HG03025 (cell line): ENCODE data around the gene AFF3.
"Not testable (repeated sequence)": the region's sequence is repeated elsewhere in the genome, so short reads cannot be mapped to it uniquely, and the experiment has no call there.

Source experiments
- ATAC-seq: cut with Tn5 transposase; IDR thresholded peaks from one replicate; pipeline ENCODE4 v1.9.1; 2021; ENCODE audit warnings: mild to moderate bottlenecking, moderate library complexity; ENCODE audit not compliant: unreplicated experiment, low FRiP score

The AFF3 gene

DNA sequence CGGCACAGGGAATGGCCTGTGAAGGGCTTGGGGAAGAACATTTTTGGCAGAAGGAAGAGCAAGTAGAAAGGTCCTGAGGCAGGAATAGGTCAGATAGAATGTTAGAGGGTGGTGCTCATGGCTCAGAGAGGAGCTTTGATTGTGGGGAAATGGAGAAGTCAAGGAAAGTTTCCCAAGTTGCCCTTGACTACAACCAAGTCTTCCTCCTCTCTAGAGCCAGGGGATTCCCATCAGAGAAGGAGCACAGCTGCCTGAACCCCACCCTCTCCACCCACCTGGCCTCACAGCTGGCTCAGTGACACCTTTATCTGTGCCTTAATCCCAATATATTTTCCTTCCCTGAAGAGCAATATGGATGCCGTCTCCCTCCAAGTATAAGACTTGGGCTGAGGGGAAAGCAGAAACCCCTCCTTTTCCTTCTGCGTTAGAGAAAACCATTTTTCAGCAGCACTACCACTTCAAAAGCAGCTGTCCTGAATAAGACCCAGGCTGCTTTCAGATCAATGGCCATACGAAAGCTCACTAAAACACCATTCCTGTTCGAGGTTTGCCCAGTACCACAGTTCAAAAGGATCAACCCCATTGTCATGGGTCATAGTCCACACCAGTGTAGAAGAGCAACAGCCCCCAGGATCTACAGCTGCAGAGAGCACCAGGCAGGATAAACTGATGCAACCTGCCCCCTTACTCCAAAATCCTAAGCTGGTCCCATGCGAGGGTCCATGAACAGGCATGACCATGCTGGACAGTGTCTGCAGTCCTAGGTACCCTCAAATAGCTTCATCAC is 199.6 kb downstream of the AFF3 start:
- no peak for ATAC-seq

DNA sequence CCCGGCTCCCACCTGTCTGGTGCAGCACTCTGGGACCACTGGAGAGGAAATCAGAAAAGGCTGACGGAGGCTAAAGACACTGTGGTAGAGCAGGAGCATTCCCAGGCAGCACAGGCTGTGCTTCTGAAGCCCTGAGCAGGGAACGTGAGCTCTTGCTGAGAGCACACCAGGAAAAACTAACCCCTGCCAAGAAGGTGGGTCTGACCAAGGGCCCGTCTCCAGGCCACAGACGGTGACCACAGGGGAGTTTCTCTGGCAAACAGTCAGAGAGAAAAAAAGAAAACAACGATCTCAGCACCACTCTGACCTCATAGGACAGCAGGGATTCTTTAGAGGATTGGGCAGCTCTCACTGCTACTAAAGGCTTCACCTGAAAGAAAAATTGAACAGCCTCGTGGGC is 201.4 kb downstream of the AFF3 start:
- ATAC-seq: no peak

DNA sequence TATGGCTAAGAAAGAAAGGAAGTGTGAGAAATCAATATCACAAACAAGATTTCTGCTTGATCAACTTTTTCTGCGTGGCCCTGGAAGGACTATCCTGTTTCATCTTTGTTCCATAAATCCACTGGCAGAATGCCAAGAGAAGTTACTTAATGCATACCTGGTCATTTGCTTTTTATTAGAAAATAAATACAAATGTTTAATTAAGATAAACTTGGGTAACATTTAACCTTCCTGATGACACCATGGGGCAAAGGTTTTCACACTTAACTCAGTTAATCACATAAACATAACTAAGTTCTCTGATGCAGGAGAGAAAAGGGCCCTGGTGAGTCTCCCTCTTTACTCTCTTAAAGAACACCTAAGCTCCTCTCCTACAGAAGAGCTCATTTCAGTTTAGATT is 203.3 kb downstream of the AFF3 start:
- no peak for ATAC-seq

DNA sequence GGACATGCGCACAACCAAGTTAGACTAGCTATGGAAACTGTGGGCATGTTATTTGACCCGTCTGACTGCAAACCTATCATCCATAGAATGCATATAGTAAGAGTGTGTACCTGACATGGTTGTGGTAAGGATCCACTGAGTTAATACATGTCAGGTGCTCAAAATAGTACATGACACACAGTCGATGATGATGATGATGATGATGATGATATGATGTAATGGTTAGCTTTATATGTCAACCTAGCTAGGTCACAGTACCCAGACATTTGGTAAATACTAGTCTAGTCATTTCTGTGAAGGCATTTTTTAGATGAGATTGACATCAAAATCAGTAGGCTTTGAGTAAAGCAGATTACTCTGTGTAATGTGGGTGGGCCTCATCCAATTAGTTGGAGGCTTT is 204.1 kb downstream of the AFF3 start:
- ATAC-seq: no peak

DNA sequence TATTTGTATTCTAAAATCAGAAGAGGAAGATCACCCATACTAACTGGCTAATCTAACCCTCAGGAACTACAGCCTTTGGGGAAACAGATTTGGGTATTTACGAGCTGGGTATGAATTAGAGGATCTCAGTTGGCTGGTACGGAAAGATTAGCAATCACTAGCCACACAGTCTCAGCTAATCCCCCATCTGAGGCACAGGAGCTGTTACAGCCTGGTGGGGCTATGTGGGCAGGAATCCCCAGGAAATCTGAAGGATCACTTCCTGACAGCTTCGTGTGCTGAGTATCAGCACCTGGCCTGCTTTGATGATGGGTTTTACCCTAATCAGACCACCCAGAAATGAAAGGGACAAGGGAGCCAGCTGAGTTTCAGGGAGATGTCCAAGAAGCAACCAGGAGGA is 206.3 kb downstream of the AFF3 start:
- ATAC-seq: no peak

DNA sequence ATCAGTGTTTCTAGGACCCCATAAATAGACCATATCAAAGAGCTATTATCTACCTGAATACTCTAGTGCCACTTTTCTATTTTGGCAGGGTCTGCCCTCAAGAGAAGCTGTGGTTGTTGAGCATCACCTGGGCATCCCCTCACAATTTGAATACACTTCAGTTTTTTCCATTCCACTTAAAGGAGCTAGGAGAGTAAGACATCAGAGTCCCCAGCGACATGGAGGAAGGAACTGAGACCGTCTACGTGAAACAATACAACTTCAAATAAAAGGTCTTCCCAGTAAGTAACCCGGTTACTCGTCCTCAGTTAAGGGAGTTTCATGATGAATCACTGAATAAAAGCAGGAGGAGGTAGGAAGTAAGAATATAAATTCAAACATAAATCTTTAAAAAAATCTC is 206.7 kb downstream of the AFF3 start:
- ATAC-seq: no peak

DNA sequence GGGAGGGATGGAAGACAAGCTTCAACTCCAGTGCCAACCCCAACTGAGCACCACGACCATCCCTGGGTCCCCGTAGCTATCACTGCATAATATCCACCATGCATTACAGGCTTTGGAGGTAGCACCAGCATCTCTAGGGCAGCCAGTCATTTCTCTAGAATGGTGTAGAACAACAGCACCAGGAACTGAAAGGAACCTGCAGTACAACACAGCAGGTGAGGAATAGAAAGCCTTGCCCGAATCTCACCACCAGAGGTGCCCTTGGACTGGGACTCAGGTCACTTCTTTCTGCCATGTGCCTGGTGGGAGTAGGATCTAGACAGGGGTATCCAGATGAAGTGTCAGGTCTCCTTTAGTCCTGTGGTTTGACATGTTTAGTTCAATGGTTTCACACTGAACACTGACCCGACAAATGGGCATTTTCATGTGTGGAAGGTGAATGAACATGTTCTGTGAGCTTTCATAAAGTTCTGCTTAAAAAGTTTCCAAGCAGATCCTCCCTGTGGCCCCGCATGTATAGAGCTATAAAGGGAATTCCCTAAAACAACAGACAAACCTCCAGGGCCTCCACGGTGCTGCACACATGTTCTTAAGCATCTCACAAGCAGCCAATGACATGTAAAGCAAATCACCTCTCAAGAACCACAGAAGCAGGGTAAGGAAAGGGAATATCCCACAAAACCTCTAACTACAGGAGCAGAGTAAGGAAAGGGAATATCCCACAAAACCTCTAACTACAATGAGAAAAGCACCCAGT is 208.3 kb downstream of the AFF3 start:
- no peak for ATAC-seq

DNA sequence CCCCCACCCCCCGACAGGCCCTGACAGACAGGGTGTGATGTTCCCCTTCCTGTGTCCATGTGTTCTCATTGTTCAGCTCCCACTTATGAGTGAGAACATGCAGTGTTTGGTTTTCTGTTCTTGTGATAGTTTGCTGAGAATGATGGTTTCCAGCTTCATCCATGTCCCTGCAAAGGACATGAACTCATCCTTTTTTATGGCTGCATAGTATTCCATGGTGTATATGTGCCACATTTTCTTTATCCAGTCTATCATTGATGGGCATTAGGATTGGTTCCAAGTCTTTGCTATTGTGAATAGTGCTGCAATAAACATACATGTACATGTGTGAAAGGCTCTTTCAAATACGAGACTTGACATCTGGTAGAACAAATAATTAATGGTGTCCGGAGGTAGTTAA is 208.9 kb downstream of the AFF3 start:
- not testable (repeated sequence) for ATAC-seq

DNA sequence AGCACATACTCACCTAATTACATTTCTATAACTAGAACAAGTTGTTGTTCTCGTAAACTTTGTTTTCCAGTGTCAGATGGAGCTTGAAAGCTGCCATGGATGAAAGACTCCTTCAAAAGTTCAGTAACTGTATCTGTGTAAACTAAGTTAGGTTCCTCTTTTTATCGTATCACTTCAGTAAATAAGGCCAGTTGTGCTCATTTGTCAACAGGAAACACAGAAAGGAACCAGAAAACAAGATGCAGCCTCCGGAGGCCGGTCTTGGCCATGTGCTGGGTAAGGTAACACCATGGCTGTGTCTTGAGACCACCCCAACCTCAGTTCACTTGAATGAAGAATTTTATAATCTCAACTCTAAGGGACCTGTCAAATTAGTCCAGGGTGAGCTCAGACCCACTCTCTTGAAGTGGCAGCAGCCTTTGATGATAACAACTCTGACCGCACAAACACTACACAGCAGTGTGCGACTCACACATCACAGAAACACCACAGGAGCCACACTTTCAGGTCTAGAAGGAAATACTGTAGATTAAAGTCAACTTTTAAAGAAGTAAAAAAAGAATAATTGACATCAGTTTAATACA is 213.8 kb downstream of the AFF3 start:
- ATAC-seq: no peak

DNA sequence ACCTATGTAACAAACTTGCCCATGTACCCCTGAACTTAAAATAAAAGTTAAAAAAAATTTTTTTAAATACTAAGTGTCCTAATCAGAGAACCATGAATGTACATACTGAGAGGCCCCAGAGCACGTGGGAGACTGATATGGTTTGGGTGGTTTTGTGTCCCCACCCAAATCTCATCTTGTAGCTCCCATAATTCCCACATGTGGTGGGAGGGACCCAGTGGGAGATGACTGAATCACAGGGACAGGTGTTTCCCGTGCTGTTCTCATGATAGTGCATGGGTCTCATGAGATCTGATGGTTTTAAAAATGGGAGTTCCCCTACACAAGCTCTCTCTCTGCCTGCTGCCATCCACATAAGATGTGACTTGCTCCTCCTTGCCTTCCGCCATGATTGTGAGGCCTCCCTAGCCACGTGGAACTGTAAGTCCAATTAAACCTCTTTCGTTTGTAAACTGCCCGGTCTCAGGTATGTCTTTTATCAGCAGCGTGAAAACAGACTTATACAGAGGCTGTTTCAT is 214.6 kb downstream of the AFF3 start:
- not testable (repeated sequence) for ATAC-seq

DNA sequence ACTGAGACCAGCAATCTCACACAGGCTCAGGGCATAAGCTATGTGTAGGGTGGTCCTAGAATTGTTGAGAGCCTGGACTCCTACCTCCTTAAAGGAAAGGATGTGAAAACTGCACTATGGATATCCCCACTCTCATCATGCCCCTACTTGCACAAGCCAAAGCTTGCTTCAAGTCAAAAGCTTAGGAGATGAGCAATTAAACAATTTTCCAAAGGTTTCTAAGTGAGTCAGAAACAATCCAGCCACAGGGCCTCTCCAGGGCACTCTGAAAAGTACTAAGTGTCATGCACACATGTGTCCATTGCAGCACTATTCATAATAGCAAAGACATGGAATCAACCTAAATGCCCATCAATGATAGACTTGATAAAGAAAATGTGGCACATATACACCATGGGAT is 215.4 kb downstream of the AFF3 start:
- ATAC-seq: no peak

DNA sequence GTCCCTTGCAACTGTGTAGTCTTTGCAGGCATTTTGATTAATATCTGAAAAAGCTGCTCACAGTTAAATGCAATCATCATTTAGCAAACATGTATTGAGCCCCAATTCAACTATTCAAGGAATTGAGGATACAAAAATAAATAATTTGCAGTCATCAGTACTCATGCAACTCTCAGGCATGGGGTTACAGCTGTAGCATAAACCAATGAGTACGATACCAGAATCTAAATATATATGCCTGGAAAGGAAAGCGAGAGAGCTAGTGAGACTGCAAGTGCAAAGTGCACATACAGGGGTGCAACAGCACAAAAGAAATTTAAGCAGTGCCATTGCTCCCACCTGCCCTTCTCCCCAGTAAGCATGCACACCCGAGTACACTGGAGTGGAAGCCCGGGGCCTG is 216.4 kb downstream of the AFF3 start:
- no peak for ATAC-seq

DNA sequence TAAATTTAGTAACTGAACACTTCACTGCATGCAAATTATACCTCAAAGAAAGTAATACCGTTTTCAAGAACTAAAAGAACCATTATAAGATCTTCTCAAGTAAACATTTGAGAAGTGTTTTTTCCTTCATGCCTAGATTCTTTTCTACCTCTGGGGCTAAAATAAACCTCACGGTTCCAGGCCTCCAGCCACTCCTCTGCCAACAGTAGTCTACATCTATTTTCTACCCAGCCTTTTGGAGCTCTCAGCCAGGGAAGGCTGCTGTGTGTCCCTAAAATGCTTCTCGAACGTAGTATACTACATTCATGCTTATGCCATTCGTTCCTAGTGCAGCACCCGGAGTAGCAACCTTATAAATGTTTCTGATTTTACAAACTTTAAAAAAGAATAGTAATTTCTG is 219.7 kb downstream of the AFF3 start:
- ATAC-seq: no peak

DNA sequence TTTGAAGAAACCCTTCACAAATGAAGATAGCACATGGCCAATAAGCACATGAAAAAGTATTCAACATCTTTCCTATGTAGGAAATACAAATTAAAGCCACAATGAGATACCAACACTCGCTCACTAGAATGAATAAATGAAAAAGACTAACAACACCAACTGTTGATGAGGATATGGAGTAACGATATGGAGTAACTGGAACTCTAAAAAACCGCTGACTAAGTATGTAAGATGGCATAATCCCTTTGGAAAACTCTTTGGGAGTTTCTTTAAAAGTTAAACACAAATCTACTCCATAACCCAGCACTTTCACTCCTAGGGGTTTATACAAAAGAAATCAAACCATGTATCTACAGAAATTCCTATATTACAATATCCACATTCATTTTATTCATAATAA is 220.5 kb downstream of the AFF3 start:
- ATAC-seq: no peak

DNA sequence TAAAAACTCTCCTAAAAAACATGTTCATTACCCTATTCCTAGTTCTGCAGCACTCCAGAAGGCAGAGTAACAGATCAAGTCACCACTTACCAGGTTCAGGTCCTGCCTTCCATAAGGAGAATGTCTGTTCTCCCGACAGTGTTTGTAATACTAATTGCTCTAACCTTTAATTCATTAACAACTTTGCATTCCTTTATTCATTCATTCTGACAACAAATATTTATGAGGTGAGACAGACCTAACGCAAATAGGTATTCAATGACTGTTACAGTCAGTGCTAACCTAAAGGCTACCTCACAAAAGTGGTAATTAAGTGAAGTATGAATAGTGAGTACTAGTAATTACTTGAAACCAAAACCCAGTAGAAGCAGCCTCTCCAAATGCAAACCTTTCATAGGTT is 224.0 kb downstream of the AFF3 start:
- ATAC-seq: no peak

DNA sequence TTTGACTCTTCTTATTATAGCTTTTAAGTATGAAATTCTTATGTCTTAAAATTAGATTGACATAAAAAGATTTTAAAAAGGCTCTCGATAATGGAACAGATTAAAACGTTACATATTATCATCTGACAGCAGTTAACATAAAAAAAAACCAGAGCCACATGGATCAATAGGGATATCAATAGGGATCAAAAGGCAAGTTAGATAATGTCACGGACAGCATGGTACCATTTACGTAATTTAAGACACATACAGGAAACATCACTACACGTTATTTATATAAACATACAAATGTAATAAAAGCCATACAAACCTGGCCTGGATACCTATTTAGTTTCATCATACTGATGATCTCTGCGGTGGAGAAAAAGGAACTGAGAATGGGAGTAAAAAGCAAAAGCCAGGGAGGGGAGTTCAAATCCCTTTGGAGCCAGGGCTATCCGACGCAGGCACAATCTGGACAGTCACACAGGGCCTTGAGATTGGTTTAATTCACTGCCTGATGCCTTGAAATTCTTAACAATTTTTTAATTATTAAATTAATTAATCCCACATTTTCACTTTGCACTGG is 227.2 kb downstream of the AFF3 start:
- ATAC-seq: no peak

DNA sequence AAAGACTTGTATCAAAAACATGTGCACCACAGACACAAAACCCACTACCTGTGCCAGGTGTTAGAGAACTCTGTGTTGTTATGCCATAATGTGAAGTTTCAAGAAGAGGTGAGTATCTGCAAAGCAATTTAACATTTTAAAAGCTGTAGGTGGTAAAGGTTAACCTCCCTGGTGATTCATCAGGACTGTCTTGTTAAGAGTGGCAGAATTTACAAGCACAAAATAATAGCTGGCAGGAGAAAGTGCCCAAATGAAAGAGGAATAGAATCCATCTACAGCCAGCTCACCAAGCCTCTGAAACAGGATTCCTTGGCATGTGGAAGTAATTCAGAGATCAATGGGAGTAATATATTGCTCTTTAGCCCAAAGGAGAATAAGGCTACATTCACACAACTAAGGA is 230.7 kb downstream of the AFF3 start:
- ATAC-seq: no peak

DNA sequence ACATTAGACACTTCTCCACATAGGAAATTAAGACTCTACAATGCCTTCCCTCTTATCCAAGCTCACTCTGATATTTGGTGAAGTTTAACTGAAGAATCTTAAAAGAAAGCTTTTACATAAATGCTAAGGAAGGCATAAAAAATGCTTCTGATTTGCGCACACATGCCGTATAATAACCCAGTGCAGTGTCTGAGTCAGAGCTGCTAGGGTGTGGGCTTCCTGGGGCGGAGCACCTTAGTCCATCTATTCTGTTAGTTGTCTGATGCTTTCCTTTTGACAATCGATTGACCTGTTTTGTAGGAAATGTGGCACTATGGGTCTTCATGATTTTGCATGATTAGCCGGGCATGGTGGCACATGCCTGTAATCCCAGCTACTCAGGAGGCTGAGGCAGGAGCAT is 231.5 kb downstream of the AFF3 start:
- ATAC-seq: no peak

DNA sequence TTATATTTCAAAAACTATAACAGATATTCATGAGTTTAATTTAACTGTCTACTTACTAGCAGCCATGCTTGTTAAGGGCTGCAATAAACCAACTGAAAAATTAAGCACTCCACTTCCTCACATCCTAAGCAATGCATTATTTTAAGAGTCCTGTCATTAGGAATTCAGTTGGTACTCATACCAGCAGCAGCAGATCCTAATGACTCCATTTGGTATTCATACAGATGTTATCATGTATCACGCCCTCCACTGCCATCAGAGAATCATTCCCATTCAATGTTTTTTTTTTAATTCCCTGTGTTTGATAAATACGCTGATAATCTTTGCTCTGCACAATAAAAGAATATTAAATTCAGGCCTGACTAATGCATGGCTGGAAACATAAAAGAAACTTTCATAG is 236.8 kb downstream of the AFF3 start:
- ATAC-seq: no peak

DNA sequence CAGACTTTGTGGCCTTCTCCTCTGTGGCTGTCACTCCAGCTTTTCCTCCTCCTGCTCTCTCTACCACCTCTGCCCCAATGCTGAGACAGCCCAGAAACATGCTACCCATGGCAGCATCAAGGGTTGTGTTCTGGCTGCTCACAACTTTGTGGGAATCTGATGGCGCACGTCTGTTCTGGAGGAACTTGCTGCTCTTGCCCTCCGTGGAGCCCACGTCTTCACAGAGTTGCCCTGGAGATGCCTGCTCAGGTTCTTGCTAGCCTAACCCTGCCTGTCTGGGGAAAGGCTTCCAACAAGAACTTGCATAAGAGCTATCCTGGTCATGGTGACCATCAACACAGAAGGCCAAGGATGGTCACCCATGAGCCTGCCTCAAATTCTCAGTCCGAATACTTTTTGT is 237.4 kb downstream of the AFF3 start:
- ATAC-seq: no peak

DNA sequence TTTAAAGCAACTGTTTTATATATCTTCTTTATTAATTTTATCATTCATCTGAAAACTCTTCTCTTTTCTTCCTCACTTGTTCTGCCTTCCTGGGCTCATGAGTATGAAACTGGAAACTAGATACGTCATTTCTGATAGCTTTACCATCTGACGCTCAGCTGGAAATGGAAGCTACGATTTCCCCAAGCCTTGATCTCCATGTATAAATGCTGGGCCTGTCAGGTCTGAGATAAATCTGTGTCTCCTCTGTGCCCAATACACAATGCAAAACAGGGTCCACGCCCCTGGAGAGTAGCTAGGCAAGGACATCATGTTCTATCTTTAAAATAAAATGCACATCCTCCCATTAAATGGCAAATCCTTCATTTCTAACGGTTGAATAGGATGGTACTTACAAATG is 238.4 kb downstream of the AFF3 start:
- no peak for ATAC-seq
